SK-N-SH treated with all-trans-retinoic acid at 6 μM for 48 hours (cell line): ENCODE data around the gene SMAD3.

ENCODE experiments used
- BACH2 ChIP-seq: fragments of 250-450 bp; sonication (Bioruptor Pico); IDR thresholded peaks from 2 replicates; pipeline ENCODE4 v1.9.0; 2021; ENCODE audit warnings: mild to moderate bottlenecking, borderline replicate concordance
- CREB5 ChIP-seq: fragments of 250-450 bp; sonication (Bioruptor Pico); IDR thresholded peaks from 2 replicates; pipeline ENCODE4 v1.5.1; 2020; ENCODE audit warnings: low read depth, mild to moderate bottlenecking, moderate library complexity
- ESRRG ChIP-seq: fragments of 250-450 bp; sonication (Bioruptor Pico); IDR thresholded peaks from 2 replicates; pipeline ENCODE4 v1.6.1; 2021; ENCODE audit warnings: mild to moderate bottlenecking
- PATZ1 ChIP-seq: fragments of 250-450 bp; sonication (Bioruptor Pico); IDR thresholded peaks from 2 replicates; pipeline ENCODE4 v1.8.0; 2020; ENCODE audit warnings: mild to moderate bottlenecking, moderate library complexity, borderline replicate concordance
- POU6F1 ChIP-seq: fragments of 250-450 bp; sonication (Bioruptor Pico); IDR thresholded peaks from 2 replicates; pipeline ENCODE4 v1.8.0; 2021; ENCODE audit warnings: low read depth, mild to moderate bottlenecking, moderate library complexity, borderline replicate concordance
- PPARA ChIP-seq: fragments of 250-450 bp; sonication (Bioruptor Pico); IDR thresholded peaks from 2 replicates; pipeline ENCODE4 v1.5.0; 2020; ENCODE audit warnings: mild to moderate bottlenecking, borderline replicate concordance
- RARB ChIP-seq: fragments of 250-450 bp; sonication (Bioruptor Pico); IDR thresholded peaks from 2 replicates; pipeline ENCODE4 v1.8.0; 2021; ENCODE audit warnings: mild to moderate bottlenecking, moderate library complexity
- SNAI2 ChIP-seq: fragments of 250-450 bp; sonication (Bioruptor Pico); IDR thresholded peaks from 2 replicates; pipeline ENCODE4 v1.5.0; 2020; ENCODE audit warnings: mild to moderate bottlenecking, moderate library complexity
- ZC3H10 ChIP-seq: fragments of 250-450 bp; sonication (Bioruptor Pico); IDR thresholded peaks from 2 replicates; pipeline ENCODE4 v1.5.1; 2021; ENCODE audit warnings: mild to moderate bottlenecking, moderate library complexity
- ZFP3 ChIP-seq: fragments of 250-450 bp; sonication (Bioruptor Pico); IDR thresholded peaks from 2 replicates; pipeline ENCODE4 v1.5.0; 2020; ENCODE audit warnings: mild to moderate bottlenecking, moderate library complexity
- ZFP30 ChIP-seq: fragments of 450-650 bp; formaldehyde crosslinking; IDR thresholded peaks from 2 replicates; pipeline ENCODE4 v1.5.0; 2022; ENCODE audit warnings: mild to moderate bottlenecking, moderate library complexity
- ZNF565 ChIP-seq: fragments of 450-650 bp; formaldehyde crosslinking; conservative IDR thresholded peaks from 2 replicates; pipeline ENCODE4 v1.5.0; 2020; ENCODE audit warnings: low read depth, mild to moderate bottlenecking, moderate library complexity
- ZNF70 ChIP-seq: fragments of 450-650 bp; formaldehyde crosslinking; IDR thresholded peaks from 2 replicates; pipeline ENCODE4 v1.5.0; 2020; ENCODE audit warnings: mild to moderate bottlenecking, moderate library complexity

GRCh38 chr15:67097424-67097823 is 32.0 kb downstream of the SMAD3 start:
- TF ChIP-seq ZFP30 (CRISPR knock-in tag) (no peak), PATZ1 (CRISPR knock-in tag) (no peak), CREB5 (no peak), BACH2 (no peak), ZC3H10 (CRISPR knock-in tag) (no peak), PPARA (no peak), SNAI2 (CRISPR knock-in tag) (no peak), ZNF565 (CRISPR knock-in tag) (no peak), RARB (CRISPR knock-in tag) (no peak), ZFP3 (CRISPR knock-in tag) (no peak), ESRRG (CRISPR knock-in tag) (no peak), POU6F1 (no peak), ZNF70 (CRISPR knock-in tag) (no peak)
